Measurements from ENCODE around the gene CDC25B.

The CDC25B gene

DNA sequence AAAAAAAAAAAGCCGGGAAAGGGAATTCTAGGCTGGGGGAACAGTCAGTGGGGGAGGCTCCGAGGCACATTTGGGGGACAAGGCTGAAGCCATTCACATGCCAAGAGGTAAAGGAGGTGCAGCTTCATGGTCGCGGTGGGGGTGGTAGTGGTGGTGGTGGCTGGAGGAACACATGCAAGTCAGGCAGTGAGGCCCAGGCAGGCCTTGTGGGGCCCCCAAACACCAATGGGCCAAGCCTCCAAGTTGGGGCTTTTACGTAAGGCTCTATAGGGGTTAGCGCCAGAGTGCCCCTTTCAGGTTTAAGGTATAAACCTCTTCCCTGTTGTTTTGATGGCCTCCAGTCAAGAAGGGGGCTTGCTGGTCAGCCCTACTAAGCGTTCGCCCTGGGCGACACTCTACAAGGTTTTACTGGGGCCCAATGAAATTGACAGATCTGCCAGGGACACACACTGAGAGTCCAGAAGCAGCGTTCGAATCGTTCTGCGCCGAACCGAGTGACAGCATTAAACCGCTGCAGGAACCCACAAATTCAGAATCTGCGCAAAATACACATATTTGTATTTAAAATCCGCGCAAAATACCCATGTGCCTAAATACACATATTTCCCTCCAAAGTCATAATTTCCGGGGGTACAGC lies 23.4 kb downstream of the CDC25B start:
- DNase-seq (ENCODE audit: extremely low read depth, low read depth): no peak
- TF ChIP-seq, protein P1, sequence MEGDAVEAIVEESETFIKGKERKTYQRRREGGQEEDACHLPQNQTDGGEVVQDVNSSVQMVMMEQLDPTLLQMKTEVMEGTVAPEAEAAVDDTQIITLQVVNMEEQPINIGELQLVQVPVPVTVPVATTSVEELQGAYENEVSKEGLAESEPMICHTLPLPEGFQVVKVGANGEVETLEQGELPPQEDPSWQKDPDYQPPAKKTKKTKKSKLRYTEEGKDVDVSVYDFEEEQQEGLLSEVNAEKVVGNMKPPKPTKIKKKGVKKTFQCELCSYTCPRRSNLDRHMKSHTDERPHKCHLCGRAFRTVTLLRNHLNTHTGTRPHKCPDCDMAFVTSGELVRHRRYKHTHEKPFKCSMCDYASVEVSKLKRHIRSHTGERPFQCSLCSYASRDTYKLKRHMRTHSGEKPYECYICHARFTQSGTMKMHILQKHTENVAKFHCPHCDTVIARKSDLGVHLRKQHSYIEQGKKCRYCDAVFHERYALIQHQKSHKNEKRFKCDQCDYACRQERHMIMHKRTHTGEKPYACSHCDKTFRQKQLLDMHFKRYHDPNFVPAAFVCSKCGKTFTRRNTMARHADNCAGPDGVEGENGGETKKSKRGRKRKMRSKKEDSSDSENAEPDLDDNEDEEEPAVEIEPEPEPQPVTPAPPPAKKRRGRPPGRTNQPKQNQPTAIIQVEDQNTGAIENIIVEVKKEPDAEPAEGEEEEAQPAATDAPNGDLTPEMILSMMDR (IDR thresholded peaks at IDR 0.05; ENCODE audit: low read depth, low read length, missing control alignments): no peak
- peak overlapping the region; percentile 75 for H3K4me3 ChIP-seq (replicated peaks; ENCODE audit: low read depth, low read length)

DNA sequence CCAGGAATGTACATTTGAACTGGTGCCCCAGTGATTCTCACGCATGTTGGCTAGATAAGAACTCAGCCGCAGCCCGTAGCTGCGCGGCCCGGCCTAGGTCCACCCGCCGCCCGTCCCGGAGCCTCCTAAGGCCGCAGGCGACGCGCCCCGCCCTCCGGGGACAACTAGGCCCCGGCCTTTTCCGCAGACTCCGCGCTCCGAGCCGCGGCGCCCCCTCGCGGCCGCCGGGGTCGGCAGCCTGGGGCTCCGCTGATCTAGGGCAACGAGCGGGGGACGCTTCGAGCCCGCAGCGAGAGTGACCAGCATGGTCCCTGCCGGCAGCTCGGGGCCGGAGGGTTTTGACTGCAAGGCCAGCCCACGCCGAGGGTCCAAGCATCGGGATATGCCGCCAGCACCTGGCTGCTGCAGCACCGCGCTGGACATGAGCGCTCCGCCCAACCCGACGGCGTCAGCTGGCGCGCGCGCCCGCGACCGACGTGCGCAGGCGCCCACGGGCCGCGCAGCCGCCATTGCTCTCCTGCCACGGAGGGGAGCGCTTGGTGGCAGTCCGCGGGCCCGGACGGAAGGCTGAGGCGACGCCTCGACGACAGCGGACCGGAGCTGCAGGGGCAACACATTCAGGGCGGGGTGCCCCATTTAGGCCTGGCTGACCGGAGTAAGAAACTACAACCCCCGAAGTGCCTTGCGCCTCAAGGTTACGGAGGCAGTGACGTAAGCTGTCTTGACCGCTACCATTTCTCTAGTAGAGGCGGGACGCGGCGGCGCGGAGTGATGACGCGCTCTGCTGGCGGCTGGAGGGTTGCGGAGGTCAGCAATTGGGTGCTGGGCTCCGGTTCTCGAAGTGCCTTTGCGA lies 24.2 kb downstream of the CDC25B start, which contains the start of gene AP5S1:
Gene AP5S1 (plus strand): TSS at position 500 of the 853 bp plus-strand sequence. CDS start 1,571 bp downstream, outside the sequence.
- TF ChIP-seq, protein P1 (IDR thresholded peaks at IDR 0.05; ENCODE audit: low read depth, low read length, missing control alignments): peak; percentile 91
- peak; percentile 82 for DNase-seq (ENCODE audit: extremely low read depth, low read depth)
- peak within 1 kb of the TSS; percentile 75 for H3K4me3 ChIP-seq (replicated peaks; ENCODE audit: low read depth, low read length)

DNA sequence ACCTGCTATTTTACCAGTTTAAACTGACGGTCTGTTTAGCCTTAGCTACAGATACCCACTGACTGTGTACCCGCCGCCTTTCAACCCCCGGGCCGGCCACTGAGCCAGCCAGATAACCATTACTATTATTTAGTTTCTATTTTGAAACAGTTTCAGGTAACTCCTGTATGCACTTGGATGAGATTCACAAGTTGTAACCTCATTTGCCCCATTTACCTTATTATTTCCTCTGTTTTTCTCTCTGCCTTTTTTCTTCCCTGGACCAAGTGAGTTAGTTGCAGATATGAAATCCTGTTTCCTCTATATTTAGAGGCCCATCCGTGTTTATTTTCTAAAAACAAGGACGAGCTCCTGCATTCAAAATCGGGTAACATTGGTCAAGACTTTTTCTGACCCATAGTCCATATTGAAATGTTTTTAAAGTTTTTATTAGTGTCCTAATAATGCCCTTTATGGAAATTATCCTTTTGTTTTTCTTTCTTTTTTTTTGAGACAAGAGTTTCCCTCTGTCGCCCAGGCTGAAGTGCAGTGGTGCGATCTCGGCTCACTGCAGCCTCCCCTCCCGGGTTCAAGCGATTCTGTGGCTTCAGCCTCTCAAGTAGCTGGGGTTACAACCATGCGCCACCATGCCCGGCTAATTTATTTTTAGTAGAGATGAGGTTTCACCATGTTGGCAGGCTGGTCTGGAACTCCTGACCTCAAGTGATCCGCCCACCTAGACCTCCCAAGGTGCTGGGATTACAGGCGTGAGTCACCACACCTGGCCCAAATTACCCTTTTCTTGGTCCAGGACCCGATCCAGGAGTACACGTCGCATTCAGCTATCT lies 25.0 kb downstream of the CDC25B start:
- TF ChIP-seq, protein P1 (IDR thresholded peaks at IDR 0.05; ENCODE audit: low read depth, low read length, missing control alignments): no peak
- no peak for DNase-seq (ENCODE audit: extremely low read depth, low read depth)
- peak overlapping the region; percentile 75 for H3K4me3 ChIP-seq (replicated peaks; ENCODE audit: low read depth, low read length)

- TF ChIP-seq, protein P1 (IDR thresholded peaks at IDR 0.05; ENCODE audit: low read depth, low read length, missing control alignments): no peak
- no peak overlapping the region for H3K4me3 ChIP-seq (replicated peaks; ENCODE audit: low read depth, low read length)
- no peak for DNase-seq (ENCODE audit: extremely low read depth, low read depth)
Observed at GRCh38 chr20:3821996-3822395, 25.9 kb downstream of the CDC25B start.

GRCh38 chr20:3823881-3824280 lies 27.8 kb downstream of the CDC25B start:
- H3K4me3 ChIP-seq (replicated peaks; ENCODE audit: low read depth, low read length): no peak overlapping the region
- TF ChIP-seq, protein P1 (IDR thresholded peaks at IDR 0.05; ENCODE audit: low read depth, low read length, missing control alignments): no peak
- DNase-seq (ENCODE audit: extremely low read depth, low read depth): no peak

DNA sequence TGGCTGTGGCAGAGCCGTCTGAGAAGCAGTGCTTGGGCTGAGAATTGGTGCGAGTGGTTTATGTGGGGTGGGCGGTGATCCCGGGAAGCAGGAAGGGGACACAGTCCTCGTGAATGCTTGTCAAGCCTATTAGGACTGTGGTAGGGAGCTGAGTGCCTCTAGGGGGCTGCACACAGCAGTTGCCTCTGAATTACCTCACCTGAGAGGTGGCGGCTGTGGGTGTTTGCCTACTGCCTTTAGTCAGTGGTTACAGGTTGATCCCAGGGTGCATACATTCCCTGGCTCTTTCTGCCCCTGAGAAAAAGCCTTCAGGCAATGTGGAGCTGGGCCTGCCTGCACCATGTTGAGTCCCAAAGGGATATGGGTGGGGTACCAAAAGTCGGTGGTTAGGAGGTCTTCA lies 29.4 kb downstream of the CDC25B start:
- H3K4me3 ChIP-seq (replicated peaks; ENCODE audit: low read depth, low read length): no peak overlapping the region
- DNase-seq (ENCODE audit: extremely low read depth, low read depth): no peak
- TF ChIP-seq, protein P1 (IDR thresholded peaks at IDR 0.05; ENCODE audit: low read depth, low read length, missing control alignments): no peak
